IPS-18a (cell line): ENCODE data around the gene C2orf80.
A peak's percentile ranks its signal among the peaks of the same experiment; 100 is the strongest.
"Not testable (repeated sequence)": the region's sequence is repeated elsewhere in the genome, so short reads cannot be mapped to it uniquely, and the experiment has no call there.

ENCODE experiments used
- H3K27ac ChIP-seq: one replicate; pipeline ENCODE4 v1.5.1; 2013; ENCODE audit warnings: low read length
- H3K27me3 ChIP-seq: one replicate; pipeline ENCODE4 v1.6.1; 2013; ENCODE audit warnings: mild to moderate bottlenecking, low read length; ENCODE audit not compliant: control insufficient read depth, insufficient read depth
- H3K36me3 ChIP-seq: one replicate; pipeline ENCODE4 v1.6.1; 2013; ENCODE audit warnings: low read depth, low read length; ENCODE audit not compliant: control insufficient read depth
- H3K4me1 ChIP-seq: one replicate; pipeline ENCODE4 v1.6.1; 2013; ENCODE audit warnings: low read depth, low read length; ENCODE audit not compliant: control insufficient read depth
- H3K4me3 ChIP-seq: one replicate; pipeline ENCODE4 v1.5.1; 2013; ENCODE audit warnings: low read length
- H3K9ac ChIP-seq: one replicate; pipeline ENCODE4 v1.6.1; 2013; ENCODE audit warnings: mild to moderate bottlenecking, low read length, moderate library complexity
- H3K9me3 ChIP-seq: one replicate; pipeline ENCODE4 v1.6.1; 2013; ENCODE audit warnings: low read depth, low read length; ENCODE audit not compliant: control insufficient read depth

Gene C2orf80

DNA sequence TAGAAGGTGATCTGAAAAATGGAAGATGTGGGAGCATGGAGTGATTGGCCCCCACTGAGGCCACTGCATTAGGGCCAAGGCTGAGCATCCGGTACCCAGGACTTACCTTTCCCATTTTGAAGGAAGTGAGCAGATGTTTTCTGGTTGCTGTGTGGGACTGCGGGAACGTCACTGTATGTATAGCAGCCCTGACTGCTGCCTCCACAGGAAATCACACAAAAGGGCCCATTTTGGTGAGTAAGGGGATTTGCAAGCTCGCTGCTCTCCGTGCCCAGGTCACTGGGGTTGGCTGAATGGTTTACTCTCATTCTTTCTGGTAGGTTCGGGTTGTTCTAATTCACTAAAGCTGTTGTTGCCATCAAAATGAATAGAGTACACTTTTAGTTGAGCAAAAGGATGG lies 43.8 kb downstream of the C2orf80 start, which contains the start of gene CRYGB:
TSS of gene CRYGB (minus strand) at position 153 of the 400 bp plus-strand sequence. CDS start at position 115, 38 bp downstream.
- Histone ChIP-seq H3K36me3 (no peaks in the 10 kb centered on the region), H3K4me3 (no peak within 1 kb of the TSS), H3K4me1 (peaks cover 13% of the 10 kb centered on the region), H3K27ac (no peak within 1 kb of the TSS), H3K9me3 (no peaks in the 10 kb centered on the region), H3K9ac (no peak within 1 kb of the TSS), H3K27me3 (no peaks in the 10 kb centered on the region)

DNA sequence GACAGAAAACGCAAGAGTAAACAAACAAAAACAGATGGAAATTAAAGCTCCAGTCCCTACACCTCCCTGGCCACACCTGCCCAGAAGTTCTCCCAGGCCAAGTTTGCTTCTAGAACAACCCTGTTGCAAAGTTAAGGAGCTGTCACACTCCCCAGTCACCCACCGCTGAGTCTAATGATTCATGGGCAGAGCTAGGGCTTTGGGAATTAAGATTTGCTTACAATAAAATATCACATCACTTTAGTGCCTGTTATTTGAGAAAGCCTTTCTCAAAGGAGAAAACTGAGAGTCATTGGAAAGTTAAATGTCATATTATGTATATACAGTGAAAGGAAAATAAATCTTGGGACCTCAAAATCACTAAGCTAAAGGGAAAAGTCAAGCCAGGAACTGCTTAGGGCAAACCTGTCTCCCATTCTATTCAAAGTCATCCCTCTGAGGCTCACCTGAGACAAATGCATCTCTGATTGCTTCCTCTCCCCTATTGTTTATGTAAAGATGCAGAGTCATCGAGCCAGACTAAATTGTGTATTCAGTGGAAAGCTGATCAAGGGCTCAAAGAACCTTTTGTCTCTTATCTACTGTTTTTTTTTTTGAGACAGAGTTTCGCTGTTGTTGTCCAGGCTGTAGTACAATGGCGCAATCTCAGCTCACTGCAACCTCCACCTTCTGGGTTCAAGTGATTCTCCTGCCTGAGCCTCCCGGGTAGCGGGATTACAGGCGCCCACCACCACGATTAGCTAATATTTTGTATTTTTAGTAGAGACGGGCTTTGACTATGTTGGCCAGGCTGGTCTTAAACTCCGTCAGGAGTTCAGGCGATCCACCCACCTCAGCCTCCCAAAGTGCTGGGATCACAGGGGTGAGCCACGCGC lies 46.7 kb downstream of the C2orf80 start:
- Histone ChIP-seq H3K4me1 (peaks cover 13% of the 10 kb centered on the region), H3K36me3 (no peaks in the 10 kb centered on the region), H3K9me3 (no peaks in the 10 kb centered on the region), H3K27ac (peak overlapping the region; percentile 36), H3K27me3 (no peaks in the 10 kb centered on the region), H3K4me3 (no peak overlapping the region), H3K9ac (no peak overlapping the region)

DNA sequence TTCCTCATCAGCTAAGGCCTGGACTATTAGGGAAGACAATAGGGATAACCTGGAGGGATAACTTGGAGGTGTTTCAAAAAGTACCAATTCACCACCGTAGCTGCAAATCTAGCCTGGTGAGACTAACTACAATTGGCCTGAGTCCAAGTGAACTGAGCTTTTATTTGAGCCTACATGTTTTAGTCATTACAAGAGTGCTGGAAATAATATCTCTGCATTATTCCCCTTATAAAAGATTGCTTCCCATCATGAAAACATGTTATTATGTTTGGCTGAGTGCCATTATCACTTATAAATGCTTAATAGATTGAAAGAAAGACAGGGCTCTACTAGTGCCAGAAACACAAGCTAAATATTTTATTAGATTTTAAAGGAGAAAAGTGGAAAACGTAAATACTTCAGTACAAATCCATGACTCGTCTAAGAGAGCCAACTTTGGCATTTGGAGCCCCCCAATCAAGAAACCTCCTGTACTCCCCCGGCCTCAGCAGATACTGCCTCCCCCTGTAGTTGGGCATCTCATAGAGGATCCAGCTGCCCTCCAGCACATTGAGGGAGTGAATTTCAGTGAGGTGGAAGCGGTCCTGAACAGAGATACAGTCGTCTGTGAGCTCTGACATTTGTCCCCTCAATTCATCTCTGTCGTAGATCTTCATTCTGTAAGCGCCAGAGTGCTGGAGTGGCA lies 47.4 kb downstream of the C2orf80 start:
- Histone ChIP-seq H3K36me3 (no peaks in the 10 kb centered on the region), H3K27ac (peak overlapping the region; percentile 36), H3K27me3 (no peaks in the 10 kb centered on the region), H3K9me3 (no peaks in the 10 kb centered on the region), H3K4me1 (peaks cover 9% of the 10 kb centered on the region), H3K9ac (no peak overlapping the region), H3K4me3 (no peak overlapping the region)

DNA sequence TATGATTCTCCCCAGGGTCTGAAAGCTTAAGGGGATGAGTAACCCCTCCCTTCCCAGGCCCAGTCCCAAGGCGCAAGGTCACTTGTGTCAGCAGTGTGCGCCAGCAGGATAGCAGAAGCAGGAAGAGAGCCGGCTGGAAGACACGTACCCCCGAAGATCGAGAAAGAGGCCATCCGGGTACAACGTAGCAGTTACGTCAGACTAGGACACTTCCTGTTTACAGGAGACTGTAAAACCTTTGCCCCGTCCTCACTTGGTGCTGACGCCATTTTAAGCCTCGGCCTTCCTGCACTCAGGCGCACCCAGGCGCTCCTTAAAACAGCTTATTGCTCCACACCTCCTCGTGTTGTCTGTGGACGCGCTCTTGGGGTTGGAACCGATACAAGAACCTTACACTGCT lies 50.4 kb downstream of the C2orf80 start:
- Histone ChIP-seq H3K9me3 (no peaks in the 10 kb centered on the region), H3K27me3 (no peaks in the 10 kb centered on the region), H3K27ac (no peak overlapping the region), H3K4me3 (no peak overlapping the region), H3K9ac (no peak overlapping the region), H3K4me1 (peaks cover 9% of the 10 kb centered on the region), H3K36me3 (no peaks in the 10 kb centered on the region)

DNA sequence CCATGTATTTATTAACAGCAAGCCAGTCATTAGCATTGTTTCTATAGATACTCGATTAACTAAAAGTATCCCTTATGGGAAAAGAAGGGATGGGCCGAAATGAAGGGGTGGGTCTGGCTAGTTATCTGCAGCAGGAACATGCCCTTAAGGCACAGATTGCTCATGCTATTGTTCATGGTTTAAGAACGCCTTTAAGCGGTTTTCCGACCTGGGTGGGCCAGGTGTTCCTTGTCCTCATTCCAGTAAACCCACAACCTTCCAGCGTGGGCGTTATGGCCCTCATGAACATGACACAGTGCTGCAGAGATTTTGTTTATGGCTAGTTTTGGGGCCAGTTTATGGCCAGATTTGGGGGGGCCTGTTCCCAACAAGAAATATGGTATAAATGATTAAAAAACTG lies 51.5 kb downstream of the C2orf80 start:
- H3K9ac ChIP-seq, H3K27me3 ChIP-seq, H3K4me3 ChIP-seq, H3K9me3 ChIP-seq, H3K36me3 ChIP-seq, H3K27ac ChIP-seq, H3K4me1 ChIP-seq: not testable (repeated sequence)

DNA sequence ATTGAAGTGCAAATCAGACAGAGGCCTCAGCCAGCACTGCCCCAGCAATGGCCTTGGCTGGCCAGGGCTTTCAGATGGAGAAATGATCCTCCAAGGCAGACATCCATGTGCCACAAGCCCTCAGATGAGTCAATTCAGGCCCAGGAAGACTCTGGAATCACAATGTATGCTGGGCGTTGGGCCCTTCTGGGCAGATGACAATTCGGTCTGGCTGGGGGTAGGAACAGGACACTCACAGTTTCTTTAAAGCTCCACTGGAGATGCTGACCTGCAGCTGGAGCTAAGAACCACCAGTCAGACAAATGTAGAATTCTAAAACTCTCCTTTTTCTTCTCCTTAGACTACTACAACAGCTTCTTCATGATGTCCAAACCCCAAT lies 53.1 kb downstream of the C2orf80 start:
- H3K4me1 ChIP-seq = no peaks in the 10 kb centered on the region
- no peak overlapping the region for H3K9ac ChIP-seq
- no peaks in the 10 kb centered on the region for H3K36me3 ChIP-seq
- H3K27ac ChIP-seq = no peak overlapping the region
- no peak overlapping the region for H3K4me3 ChIP-seq
- H3K9me3 ChIP-seq = no peaks in the 10 kb centered on the region
- no peaks in the 10 kb centered on the region for H3K27me3 ChIP-seq

DNA sequence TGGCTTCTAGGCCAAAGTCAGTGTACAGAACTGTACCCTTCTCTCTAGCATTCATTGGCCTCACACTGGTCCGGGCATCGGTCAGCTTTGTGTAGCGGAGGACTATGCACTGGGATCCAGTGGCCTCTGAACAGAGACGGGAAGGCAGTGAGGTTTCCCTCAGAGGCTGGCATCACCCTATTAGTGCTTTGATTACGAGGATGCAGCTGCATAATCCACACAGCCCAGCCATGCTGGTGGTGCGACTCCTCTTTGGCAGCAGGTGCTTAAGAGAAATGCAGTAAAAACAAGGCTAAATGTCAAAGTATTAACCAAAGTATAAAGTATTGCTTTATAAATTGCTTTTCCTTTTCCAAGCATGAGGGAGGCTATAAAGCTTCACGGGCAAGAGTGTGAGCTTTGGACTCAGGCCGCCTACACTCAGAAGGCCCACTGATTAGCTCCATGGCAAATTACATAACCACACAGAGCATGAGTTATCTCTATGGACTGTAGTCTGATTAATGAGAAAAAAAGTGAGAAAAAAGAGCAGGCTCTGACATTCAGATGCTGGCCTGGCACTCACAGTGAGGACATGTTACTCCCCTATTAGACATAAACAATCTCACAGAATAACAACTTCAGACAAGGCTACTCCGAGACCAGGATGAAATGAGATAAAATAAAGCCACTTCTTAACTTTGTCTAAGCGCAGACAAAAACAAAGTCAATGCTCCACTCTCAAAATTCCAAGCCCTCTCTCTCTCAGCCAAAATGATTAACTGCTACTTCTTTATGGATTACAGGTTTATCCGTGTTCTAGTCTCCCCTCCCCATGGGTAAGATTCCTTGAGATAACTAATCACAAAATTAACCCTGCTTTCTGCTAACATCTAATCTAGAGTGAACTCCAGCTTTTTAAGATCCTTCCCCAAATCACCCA lies 53.8 kb downstream of the C2orf80 start:
- Histone ChIP-seq H3K9ac (no peak overlapping the region), H3K27ac (no peak overlapping the region), H3K27me3 (no peaks in the 10 kb centered on the region), H3K4me3 (no peak overlapping the region), H3K9me3 (no peaks in the 10 kb centered on the region), H3K36me3 (no peaks in the 10 kb centered on the region), H3K4me1 (no peaks in the 10 kb centered on the region)

DNA sequence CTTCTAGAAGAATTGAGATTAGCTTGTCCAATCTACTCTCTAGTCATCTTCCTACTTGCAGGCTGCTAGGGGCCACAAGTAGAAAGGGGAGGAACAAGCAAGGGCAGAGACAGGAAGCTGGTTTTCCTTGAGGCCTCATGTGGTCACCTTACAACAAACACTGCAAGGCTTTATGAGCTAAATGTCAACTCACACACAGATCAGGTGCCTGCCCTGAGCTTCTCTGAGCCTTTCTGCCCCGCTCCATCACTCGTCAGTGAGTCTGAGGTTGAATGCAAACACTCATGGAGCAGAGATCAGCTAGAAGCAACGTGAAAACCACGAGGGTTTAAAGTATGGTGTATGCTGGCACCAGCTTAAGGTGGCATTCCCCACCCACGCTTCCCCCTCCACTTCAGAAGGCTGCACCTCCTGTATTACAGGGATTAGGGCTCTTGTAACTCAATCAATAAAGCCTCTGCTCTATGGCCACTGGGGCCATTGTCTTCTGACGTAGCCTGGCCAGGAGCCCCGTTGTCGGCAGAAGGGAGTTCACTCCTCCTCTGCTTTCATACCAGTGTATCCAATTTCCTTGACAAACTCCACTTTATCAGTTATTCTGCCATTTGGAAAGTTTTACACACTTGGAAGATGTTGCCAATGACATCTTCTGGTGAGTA lies 54.8 kb downstream of the C2orf80 start:
- H3K9ac ChIP-seq = no peak overlapping the region
- H3K9me3 ChIP-seq = no peaks in the 10 kb centered on the region
- no peaks in the 10 kb centered on the region for H3K27me3 ChIP-seq
- no peak overlapping the region for H3K4me3 ChIP-seq
- no peaks in the 10 kb centered on the region for H3K4me1 ChIP-seq
- H3K36me3 ChIP-seq = no peaks in the 10 kb centered on the region
- H3K27ac ChIP-seq = no peak overlapping the region

DNA sequence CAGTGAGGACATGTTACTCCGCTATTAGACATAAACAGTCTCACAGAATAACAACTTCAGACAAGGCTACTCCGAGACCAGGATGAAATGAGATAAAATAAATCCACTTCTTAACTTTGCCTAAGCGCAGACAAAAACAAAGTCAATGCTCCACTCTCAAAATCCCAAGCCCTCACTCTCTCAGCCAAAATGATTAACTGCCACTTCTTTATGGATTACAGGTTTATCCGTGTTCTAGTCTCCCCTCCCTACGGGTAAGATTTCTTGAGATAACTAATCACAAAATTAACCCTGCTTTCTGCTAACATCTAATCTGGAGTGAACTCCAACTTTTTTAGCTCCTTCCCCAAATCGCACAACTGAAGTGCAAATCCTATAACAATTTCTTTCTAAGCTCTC lies 59.1 kb downstream of the C2orf80 start:
- Histone ChIP-seq H3K4me3 (no peak overlapping the region), H3K27me3 (no peaks in the 10 kb centered on the region), H3K36me3 (no peaks in the 10 kb centered on the region), H3K4me1 (no peaks in the 10 kb centered on the region), H3K9me3 (no peaks in the 10 kb centered on the region), H3K27ac (no peak overlapping the region), H3K9ac (no peak overlapping the region)

DNA sequence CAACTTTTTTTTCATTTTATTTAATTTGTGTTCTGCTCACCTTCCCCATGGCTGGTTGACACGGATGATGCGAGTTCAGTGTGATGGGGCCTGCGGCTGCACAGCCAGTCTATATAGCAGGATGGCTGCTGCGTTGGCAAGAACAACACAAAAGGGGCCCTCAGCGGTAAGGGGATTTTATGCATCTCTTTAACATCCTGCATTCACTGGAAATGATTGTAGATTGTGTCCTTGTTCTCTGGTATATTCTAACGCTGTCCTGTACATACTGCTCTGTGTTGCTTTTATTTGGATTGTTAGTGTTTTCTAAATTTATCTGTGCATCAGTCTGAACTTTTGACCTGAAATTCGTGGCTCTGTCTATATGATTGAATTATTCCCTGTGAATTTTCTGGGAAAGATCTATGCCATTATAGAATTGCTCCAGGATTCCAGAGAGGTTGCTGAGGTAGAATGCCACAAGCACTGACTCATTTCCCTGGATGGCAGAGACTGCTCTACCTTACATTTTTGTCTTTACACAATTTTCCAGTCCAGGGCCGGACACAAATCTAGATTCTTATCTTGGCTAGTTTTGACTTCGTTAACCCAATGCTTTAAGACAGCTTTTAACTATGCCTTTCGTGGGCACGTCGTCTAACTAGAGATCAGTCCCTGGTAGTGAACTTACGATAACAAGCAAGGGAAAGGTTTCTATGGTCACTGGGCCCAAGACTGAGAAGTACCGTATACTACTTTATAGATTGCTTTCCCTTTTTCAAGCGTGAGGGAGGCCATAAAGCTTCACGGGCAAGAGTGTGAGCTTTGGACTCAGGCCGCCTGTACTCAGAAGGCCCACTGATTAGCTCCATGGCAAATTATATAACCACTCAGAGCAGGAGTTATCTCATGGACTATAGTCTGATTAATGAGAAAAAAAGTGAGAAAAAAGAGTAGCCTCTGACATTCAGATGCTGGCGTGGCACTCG lies 59.8 kb downstream of the C2orf80 start, which contains the start of gene CRYGC:
TSS of gene CRYGC (minus strand) at position 85 of the 968 bp plus-strand sequence. CDS start at position 49, 36 bp downstream.
- H3K36me3 ChIP-seq = no peaks in the 10 kb centered on the region
- no peak within 1 kb of the TSS for H3K27ac ChIP-seq
- no peaks in the 10 kb centered on the region for H3K27me3 ChIP-seq
- H3K4me3 ChIP-seq = no peak within 1 kb of the TSS
- H3K9ac ChIP-seq = no peak within 1 kb of the TSS
- no peaks in the 10 kb centered on the region for H3K9me3 ChIP-seq
- no peaks in the 10 kb centered on the region for H3K4me1 ChIP-seq
